H1 (cell line): ENCODE data around the gene TPM1. TPM values are rescaled to one million over a fixed set of nuclear protein-coding genes. Genes with fewer than 3 reads are reported as not detected.

ENCODE experiments used
- CTCF ChIA-PET: fragments of 300-600 bp; sonication (Branson Sonifier 250); formaldehyde crosslinking; loops from one replicate; lab custom pipeline; 2021; ENCODE audit not compliant: partially characterized antibody; lab: Charles Lee
- POLR2A ChIA-PET: fragments of 300-600 bp; sonication (Branson Sonifier 250); formaldehyde crosslinking; loops from one replicate; lab custom pipeline; 2021; ENCODE audit warnings: inconsistent platforms; ENCODE audit not compliant: partially characterized antibody; lab: Charles Lee
- DNase-seq, 2 experiments: peaks; one replicate each; pipeline versions ENCODE4 v3.0.0 to v3.0.0-alpha.2; 2010 to 2022; ENCODE audit warnings: low spot score in 2 of 2, low read depth in 1 of 2, mixed read lengths in 1 of 2
- FAIRE-seq: peaks from 2 replicates; lab custom pipeline; 2011; peaks lifted over from hg19 to GRCh38; lab: Jason Lieb, UNC
- H2AFZ ChIP-seq: 2 replicates; pipeline ENCODE4 v1.8.1; 2012; ENCODE audit warnings: low read length, inconsistent platforms
- H2AK5ac ChIP-seq: 2 replicates; pipeline ENCODE4 v1.6.1; 2013; ENCODE audit warnings: low read depth, low read length
- H2BK120ac ChIP-seq: replicated peaks from 2 replicates; pipeline ENCODE3; 2013; ENCODE audit warnings: low read depth, low read length, inconsistent platforms
- H2BK12ac ChIP-seq: 2 replicates; pipeline ENCODE4 v1.6.1; 2013; ENCODE audit warnings: low read depth, low read length
- H2BK15ac ChIP-seq: 2 replicates; pipeline ENCODE4 v1.6.1; 2013; ENCODE audit warnings: low read length
- H2BK20ac ChIP-seq: 2 replicates; pipeline ENCODE4 v1.6.1; 2013; ENCODE audit warnings: low read length
- H2BK5ac ChIP-seq: 2 replicates; pipeline ENCODE4 v1.6.1; 2013; ENCODE audit warnings: low read depth, low read length
- H3K14ac ChIP-seq: 2 replicates; pipeline ENCODE4 v1.6.1; 2013; ENCODE audit warnings: inconsistent platforms; ENCODE audit not compliant: insufficient read length
- H3K18ac ChIP-seq: 2 replicates; pipeline ENCODE4 v1.6.1; 2013; ENCODE audit warnings: low read length; ENCODE audit errors: extremely low read depth
- H3K23ac ChIP-seq: 2 replicates; pipeline ENCODE4 v1.6.1; 2013; ENCODE audit warnings: inconsistent platforms; ENCODE audit not compliant: insufficient read length
- H3K23me2 ChIP-seq: 2 replicates; pipeline ENCODE4 v1.6.1; 2013; ENCODE audit warnings: low read depth, low read length
- H3K27ac ChIP-seq: 2 replicates; pipeline ENCODE4 v1.6.1; 2011; ENCODE audit warnings: low read depth, low read length, inconsistent platforms
- H3K27me3 ChIP-seq, 4 experiments: replicated peaks in 1 of 4; 1 replicate in 1 of 4; 2 replicates in 3 of 4; pipeline versions ENCODE4 v1.6.1 to v1.8.1; 2011 to 2013; ENCODE audit warnings: low read length in 3 of 4, mild to moderate bottlenecking in 3 of 4, inconsistent platforms in 2 of 4, mixed read lengths in 2 of 4, moderate library complexity in 1 of 4; ENCODE audit not compliant: control insufficient read depth in 3 of 4, insufficient read depth in 3 of 4; ENCODE audit errors: extremely low read depth in 1 of 4
- H3K36me3 ChIP-seq, 4 experiments: 2 replicates each; pipeline versions ENCODE4 v1.6.1 to v1.8.1; 2011 to 2013; ENCODE audit warnings: mild to moderate bottlenecking in 4 of 4, low read length in 3 of 4, moderate library complexity in 2 of 4, control low read depth in 1 of 4, inconsistent platforms in 1 of 4; ENCODE audit not compliant: insufficient read depth in 4 of 4, control insufficient read depth in 2 of 4
- H3K4ac ChIP-seq: replicated peaks from 2 replicates; pipeline ENCODE3; 2013; ENCODE audit warnings: low read length, low read depth, mixed read lengths, inconsistent platforms; ENCODE audit not compliant: insufficient read length
- H3K4me1 ChIP-seq, 4 experiments: replicated peaks in 1 of 4; 1 replicate in 1 of 4; 2 replicates in 3 of 4; pipeline versions ENCODE4 v1.6.1 to v1.8.1; 2011 to 2013; ENCODE audit warnings: low read length in 3 of 4, inconsistent platforms in 2 of 4, mixed read lengths in 1 of 4; ENCODE audit not compliant: insufficient read depth in 4 of 4, control insufficient read depth in 3 of 4
- H3K4me2 ChIP-seq, 2 experiments: 2 replicates each; pipeline versions ENCODE4 v1.6.1 to v1.8.1; 2011 to 2013; ENCODE audit warnings: low read depth in 2 of 2, low read length in 2 of 2, control low read depth in 1 of 2, inconsistent platforms in 1 of 2, mild to moderate bottlenecking in 1 of 2; ENCODE audit not compliant: insufficient read depth in 1 of 2
- H3K4me3 ChIP-seq, 4 experiments: fragments of 200-600, 300-600 bp in 1 of 4; sonication (generic), shearing (Covaris generic), sonication (Bioruptor Twin) in 1 of 4; 2 replicates each; pipeline versions ENCODE4 v1.5.1 to v1.8.1; 2011 to 2016; ENCODE audit warnings: low read length in 4 of 4, low read depth in 3 of 4, control low read depth in 2 of 4, inconsistent platforms in 2 of 4, mild to moderate bottlenecking in 2 of 4, mixed read lengths in 1 of 4, moderate library complexity in 1 of 4; ENCODE audit not compliant: insufficient read depth in 2 of 4; ENCODE audit errors: extremely low read depth in 1 of 4
- H3K56ac ChIP-seq: replicated peaks from 2 replicates; pipeline ENCODE3; 2013; ENCODE audit warnings: low read depth, mild to moderate bottlenecking, mixed read lengths, low read length, inconsistent platforms; ENCODE audit not compliant: insufficient read length
- H3K79me1 ChIP-seq: 2 replicates; pipeline ENCODE4 v1.6.1; 2013; ENCODE audit warnings: low read depth, low read length, control low read depth
- H3K79me2 ChIP-seq, 2 experiments: 2 replicates each; pipeline versions ENCODE4 v1.6.1 to v1.8.1; 2012 to 2013; ENCODE audit warnings: low read length in 2 of 2, mild to moderate bottlenecking in 2 of 2, inconsistent platforms in 1 of 2; ENCODE audit not compliant: insufficient read depth in 2 of 2, control insufficient read depth in 1 of 2
- H3K9ac ChIP-seq, 4 experiments: replicated peaks in 1 of 4; 1 replicate in 1 of 4; 2 replicates in 3 of 4; pipeline versions ENCODE4 v1.6.1 to v1.8.1; 2011 to 2013; ENCODE audit warnings: low read depth in 3 of 4, low read length in 3 of 4, control low read depth in 2 of 4, mild to moderate bottlenecking in 2 of 4, moderate library complexity in 2 of 4, inconsistent platforms in 1 of 4; ENCODE audit errors: extremely low read depth in 1 of 4
- H3K9me3 ChIP-seq, 2 experiments: 2 replicates each; pipeline versions ENCODE4 v1.6.1 to v1.8.1; 2012 to 2013; ENCODE audit warnings: mild to moderate bottlenecking in 2 of 2, moderate library complexity in 2 of 2, control low read depth in 1 of 2, inconsistent platforms in 1 of 2, low read depth in 1 of 2, low read length in 1 of 2, mixed read lengths in 1 of 2; ENCODE audit not compliant: insufficient read depth in 2 of 2
- H4K20me1 ChIP-seq, 2 experiments: replicated peaks in 1 of 2; 2 replicates each; pipeline versions ENCODE3 to v1.8.1; 2011 to 2013; ENCODE audit warnings: inconsistent platforms in 2 of 2, low read length in 2 of 2, mild to moderate bottlenecking in 1 of 2; ENCODE audit not compliant: insufficient read depth in 2 of 2, control insufficient read depth in 1 of 2
- H4K5ac ChIP-seq: 2 replicates; pipeline ENCODE4 v1.6.1; 2013; ENCODE audit warnings: low read length, low read depth, mixed read lengths, inconsistent platforms; ENCODE audit not compliant: insufficient read length
- H4K8ac ChIP-seq: 2 replicates; pipeline ENCODE4 v1.8.0; 2013; ENCODE audit warnings: mild to moderate bottlenecking, moderate library complexity, low read length, inconsistent platforms; ENCODE audit not compliant: insufficient read depth; ENCODE audit errors: extremely low read depth
- H4K91ac ChIP-seq: replicated peaks from 2 replicates; pipeline ENCODE3; 2013; ENCODE audit warnings: low read length, mixed read lengths, inconsistent platforms; ENCODE audit not compliant: insufficient read length
- ATF2 ChIP-seq: IDR thresholded peaks from 2 replicates; pipeline ENCODE4 v1.6.1; 2012; ENCODE audit warnings: low read length, inconsistent platforms
- MAFK ChIP-seq: IDR thresholded peaks from 2 replicates; pipeline ENCODE4 v1.6.1; 2012; ENCODE audit warnings: low read depth, mild to moderate bottlenecking, improper control_type of control experiment, low read length
- TEAD4 ChIP-seq: IDR thresholded peaks from 2 replicates; pipeline ENCODE4 v1.6.1; 2012; ENCODE audit warnings: low read depth, low read length, inconsistent platforms, mixed read lengths
- WGBS, 2 experiments: shearing (Covaris generic) in 1 of 2; methylation state at CpG; one replicate each; pipeline versions ENCODE4 v1.1.6 to v1.1.7; 2013 to 2015; ENCODE audit warnings: low lambda C conversion rate in 2 of 2, mixed read lengths in 2 of 2, inconsistent platforms in 1 of 2, low coverage in 1 of 2, missing lambda C conversion rate in 1 of 2; ENCODE audit not compliant: insufficient replicate concordance in 2 of 2, insufficient coverage in 1 of 2, insufficient read length in 1 of 2; ENCODE audit errors: extremely low coverage in 1 of 2, missing lambda C conversion rate in 1 of 2; 5-methylcytosine and 5-hydroxymethylcytosine counted together
- polyA plus RNA-seq, 7 experiments: library from polyadenylated mRNA; depleted of rRNA in 3 of 7; stranded (reverse) in 5 of 7; unstranded in 2 of 7; fragments of >200 nt in 5 of 7; fragments of 200-250 nt in 2 of 7; gene quantifications; 1 replicate in 5 of 7; 2 replicates in 1 of 7; 4 replicates in 1 of 7; pipeline versions ENCODE4 v1.2.1 to v1.2.3, GENCODE V29; 2011 to 2013; ENCODE audit warnings: missing spikeins in 2 of 7, mixed read lengths in 2 of 7
- total RNA-seq: library from RNA; stranded (reverse); fragmentation: NEBNext Ultra II Directional; extraction: Animal tissue kit (Norgen Biotek cat#: 25700); gene quantifications from 2 replicates; pipeline ENCODE4 v1.2.1, GENCODE V29; 2021

Gene TPM1
- total and polyA plus RNA-seq, 2 of the 8 experiments (the other 6 are each of a cell fraction or from before 2014, with no cell fraction given), result 258 to 579 TPM

GRCh38 chr15:63112871-63113270 is 70.3 kb downstream of the TPM1 start:
- no peaks in the 10 kb centered on the region for H4K20me1 ChIP-seq
- H3K23me2 ChIP-seq, result no peaks in the 10 kb centered on the region
- H3K27ac ChIP-seq, result no peak overlapping the region
- H3K79me2 ChIP-seq, result no peaks in the 10 kb centered on the region
- H3K36me3 ChIP-seq, result no peaks in the 10 kb centered on the region
- H3K4me1 ChIP-seq, result 0 out of 7 replicates have a peak, but pooled peaks cover 0 to 3% (median 0%) of the 10 kb centered on the region in 4 experiments
- H3K27me3 ChIP-seq, result no peaks in the 10 kb centered on the region
- no peak for FAIRE-seq
- H2BK5ac ChIP-seq, result no peak overlapping the region
- POLR2A ChIA-PET, result no interaction called here
- H3K14ac ChIP-seq, result no peak overlapping the region
- H3K56ac ChIP-seq, result no peak overlapping the region
- no peak overlapping the region for H2BK120ac ChIP-seq
- no peaks in the 10 kb centered on the region for H3K9me3 ChIP-seq
- H3K23ac ChIP-seq, result no peak overlapping the region
- H3K4me3 ChIP-seq, result no peak overlapping the region
- no peak overlapping the region for H3K4ac ChIP-seq
- H2BK12ac ChIP-seq, result no peak overlapping the region
- DNase-seq, result no peak
- H2BK20ac ChIP-seq, result no peak overlapping the region
- WGBS, 2 experiments, result 91% methylated on average over 3 of the region's 3 CpGs; no CpG with 5 or more reads in 1 of the 2 experiments
- H4K5ac ChIP-seq, result no peak overlapping the region
- H2AFZ ChIP-seq, result no peak overlapping the region
- no peak overlapping the region for H3K4me2 ChIP-seq
- H2AK5ac ChIP-seq, result no peak overlapping the region
- H4K91ac ChIP-seq, result no peak overlapping the region
- H4K8ac ChIP-seq, result no peak overlapping the region
- CTCF ChIA-PET, result no interaction called here
- TF ChIP-seq MAFK (no peak), TEAD4 (no peak), ATF2 (no peak)
- H2BK15ac ChIP-seq, result no peak overlapping the region
- H3K9ac ChIP-seq, result no peak overlapping the region
- H3K79me1 ChIP-seq, result no peaks in the 10 kb centered on the region
- no peak overlapping the region for H3K18ac ChIP-seq
